Spleen (tissue), 7 donors: ENCODE results near the gene MAPK10.

Source experiments
- POLR2A ChIP-seq, 3 donors: fragments of 450-650 bp; IDR thresholded peaks; one replicate each; pipeline ENCODE4 v1.5.1; 2017; ENCODE audit warnings: antibody characterized with exemption in 3 of 3, mild to moderate bottlenecking in 1 of 3
- TF ChIP-seq, protein P1 (sequence below), 11 experiments: fragments of 200-600 bp in 7 of 11; fragments of 450-650 bp in 4 of 11; sonication (generic) in 4 of 11; IDR thresholded peaks in 8 of 11; conservative IDR thresholded peaks in 3 of 11; 1 replicate in 7 of 11; 2 replicates in 4 of 11; pipeline versions ENCODE4 v1.4.0 to v1.8.0; 2016 to 2021; ENCODE audit warnings: antibody characterized with exemption in 11 of 11, inconsistent platforms in 4 of 11, mild to moderate bottlenecking in 1 of 11
- donor health status: DM: no; HTN: no; CAD: no; lungs with moderate emphysema.
- donor health status: DM: no; HTN: no; CAD: no.
- donor health status: DM: no; HTN: no; CAD: no.

DNA sequence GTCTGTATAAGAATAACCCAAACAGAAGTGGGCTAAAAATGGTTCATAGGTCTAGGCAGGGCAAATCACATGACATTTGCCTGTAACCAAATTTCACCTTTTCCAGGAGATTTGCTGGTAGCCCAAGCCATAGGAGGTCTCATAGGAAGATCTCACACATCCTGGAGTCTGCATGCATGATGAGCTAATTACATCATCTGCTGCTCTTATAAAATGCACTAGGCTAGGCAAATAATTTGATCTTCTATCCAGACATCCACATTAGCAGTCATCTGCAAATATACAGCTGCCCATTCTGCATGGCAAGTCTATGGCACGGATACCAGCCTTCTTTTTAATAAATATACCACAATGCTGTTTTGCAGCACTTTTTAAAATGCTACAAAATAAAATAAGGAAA, 87.2 kb downstream of the MAPK10 start:
- TF ChIP-seq, protein P1, sequence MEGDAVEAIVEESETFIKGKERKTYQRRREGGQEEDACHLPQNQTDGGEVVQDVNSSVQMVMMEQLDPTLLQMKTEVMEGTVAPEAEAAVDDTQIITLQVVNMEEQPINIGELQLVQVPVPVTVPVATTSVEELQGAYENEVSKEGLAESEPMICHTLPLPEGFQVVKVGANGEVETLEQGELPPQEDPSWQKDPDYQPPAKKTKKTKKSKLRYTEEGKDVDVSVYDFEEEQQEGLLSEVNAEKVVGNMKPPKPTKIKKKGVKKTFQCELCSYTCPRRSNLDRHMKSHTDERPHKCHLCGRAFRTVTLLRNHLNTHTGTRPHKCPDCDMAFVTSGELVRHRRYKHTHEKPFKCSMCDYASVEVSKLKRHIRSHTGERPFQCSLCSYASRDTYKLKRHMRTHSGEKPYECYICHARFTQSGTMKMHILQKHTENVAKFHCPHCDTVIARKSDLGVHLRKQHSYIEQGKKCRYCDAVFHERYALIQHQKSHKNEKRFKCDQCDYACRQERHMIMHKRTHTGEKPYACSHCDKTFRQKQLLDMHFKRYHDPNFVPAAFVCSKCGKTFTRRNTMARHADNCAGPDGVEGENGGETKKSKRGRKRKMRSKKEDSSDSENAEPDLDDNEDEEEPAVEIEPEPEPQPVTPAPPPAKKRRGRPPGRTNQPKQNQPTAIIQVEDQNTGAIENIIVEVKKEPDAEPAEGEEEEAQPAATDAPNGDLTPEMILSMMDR (IDR thresholded peaks at IDR 0.05 in 8 of 11, conservative IDR thresholded peaks at IDR 0.05 in 3 of 11) = no peak
- no peak for TF ChIP-seq POLR2A (IDR thresholded peaks at IDR 0.05)
